GM03348 (cell line): Measurements from ENCODE around the gene VPS25.
A peak's percentile ranks its signal among the peaks of the same experiment; 100 is the strongest.
"Not testable (repeated sequence)": the region's sequence is repeated elsewhere in the genome, so short reads cannot be mapped to it uniquely, and the experiment has no call there.

Experiments
- DNase-seq: peaks from one replicate; pipeline ENCODE4 v3.0.0; 2012; ENCODE audit warnings: low spot score

VPS25 gene

GRCh38 chr17:42773290-42774035 lies at the start of gene VPS25:
Gene VPS25, plus strand, starts transcription at chr17:42773449. Its CDS starts 27 bp downstream, at chr17:42773476.
- DNase-seq, result peak; percentile 88

GRCh38 chr17:42723636-42724035 lies 49.6 kb upstream of the VPS25 start:
- DNase-seq, result no peak

- no peak for DNase-seq
Measured at GRCh38 chr17:42725143-42725542, 48.1 kb upstream of the VPS25 start.

- DNase-seq, result no peak
Measured at GRCh38 chr17:42740699-42741098, 32.5 kb upstream of the VPS25 start.

- not testable (repeated sequence) for DNase-seq
Measured at GRCh38 chr17:42742916-42743315, 30.3 kb upstream of the VPS25 start.

- peak; percentile 30 for DNase-seq
Measured at GRCh38 chr17:42743595-42744282, 29.5 kb upstream of the VPS25 start.

GRCh38 chr17:42744283-42744805 lies 28.9 kb upstream of the VPS25 start:
- DNase-seq, result peak; percentile 86

- DNase-seq, result peak; percentile 100
Measured at GRCh38 chr17:42744806-42745617, 28.2 kb upstream of the VPS25 start, which contains the start of gene EZH1. Gene EZH1, minus strand, starts transcription at chr17:42745040. Its CDS starts 16,099 bp downstream, at chr17:42728941.

- DNase-seq, result no peak
Measured at GRCh38 chr17:42748202-42748907, 24.9 kb upstream of the VPS25 start.

- DNase-seq, result no peak
Measured at GRCh38 chr17:42748908-42749798, 24.1 kb upstream of the VPS25 start.

GRCh38 chr17:42750739-42751344 lies 22.4 kb upstream of the VPS25 start:
- DNase-seq, result no peak

GRCh38 chr17:42751628-42752027 lies 21.6 kb upstream of the VPS25 start:
- no peak for DNase-seq

- no peak for DNase-seq
Measured at GRCh38 chr17:42754782-42755181, 18.5 kb upstream of the VPS25 start.

- no peak for DNase-seq
Measured at GRCh38 chr17:42759982-42760651, 13.1 kb upstream of the VPS25 start.

- peak; percentile 73 for DNase-seq
Measured at GRCh38 chr17:42760652-42761581, 12.3 kb upstream of the VPS25 start, which contains the start of gene RAMP2. Gene RAMP2, plus strand, starts transcription at chr17:42761227. Its CDS starts 35 bp downstream, at chr17:42761262.

GRCh38 chr17:42761638-42762037 lies 11.6 kb upstream of the VPS25 start:
- DNase-seq, result no peak

- DNase-seq, result no peak
Measured at GRCh38 chr17:42766124-42766523, 7.1 kb upstream of the VPS25 start.

- no peak for DNase-seq
Measured at GRCh38 chr17:42767512-42767911, 5.7 kb upstream of the VPS25 start.
